SK-N-SH treated with all-trans-retinoic acid at 6 μM for 48 hours (cell line): ENCODE data around the gene TRMT11.
"Not testable (repeated sequence)": the region's sequence is repeated elsewhere in the genome, so short reads cannot be mapped to it uniquely, and the experiment has no call there.

Experiments used
- ATAC-seq: fragments of 200-7000 bp; cut with Tn5 transposase; 3 replicates; pipeline ENCODE4 v1.9.1; 2020; ENCODE audit warnings: mild to moderate bottlenecking, moderate library complexity
- ARNTL ChIP-seq: fragments of 450-650 bp; formaldehyde crosslinking; IDR thresholded peaks from 2 replicates; pipeline ENCODE4 v1.5.0; 2020; ENCODE audit warnings: low read depth, mild to moderate bottlenecking, moderate library complexity, borderline replicate concordance
- BACH2 ChIP-seq: fragments of 250-450 bp; sonication (Bioruptor Pico); IDR thresholded peaks from 2 replicates; pipeline ENCODE4 v1.9.0; 2021; ENCODE audit warnings: mild to moderate bottlenecking, borderline replicate concordance
- CREB5 ChIP-seq: fragments of 250-450 bp; sonication (Bioruptor Pico); IDR thresholded peaks from 2 replicates; pipeline ENCODE4 v1.5.1; 2020; ENCODE audit warnings: low read depth, mild to moderate bottlenecking, moderate library complexity
- CSDC2 ChIP-seq: fragments of 250-450 bp; sonication (Bioruptor Pico); IDR thresholded peaks from 2 replicates; pipeline ENCODE4 v1.5.0; 2020; ENCODE audit warnings: mild to moderate bottlenecking, moderate library complexity
- CSRNP3 ChIP-seq: fragments of 250-450 bp; sonication (Bioruptor Pico); IDR thresholded peaks from 2 replicates; pipeline ENCODE4 v1.5.1; 2021; ENCODE audit warnings: mild to moderate bottlenecking, moderate library complexity
- ESRRG ChIP-seq: fragments of 250-450 bp; sonication (Bioruptor Pico); IDR thresholded peaks from 2 replicates; pipeline ENCODE4 v1.6.1; 2021; ENCODE audit warnings: mild to moderate bottlenecking
- ISL1 ChIP-seq: fragments of 250-450 bp; sonication (Bioruptor Pico); IDR thresholded peaks from 2 replicates; pipeline ENCODE4 v2.1.2; 2022; ENCODE audit warnings: mild to moderate bottlenecking, moderate library complexity
- OSR1 ChIP-seq: fragments of 250-450 bp; sonication (Bioruptor Pico); IDR thresholded peaks from 2 replicates; pipeline ENCODE4 v1.8.0; 2022; ENCODE audit warnings: moderate library complexity, mild to moderate bottlenecking, inconsistent platforms
- PATZ1 ChIP-seq: fragments of 250-450 bp; sonication (Bioruptor Pico); IDR thresholded peaks from 2 replicates; pipeline ENCODE4 v1.8.0; 2020; ENCODE audit warnings: mild to moderate bottlenecking, moderate library complexity, borderline replicate concordance
- POU6F1 ChIP-seq: fragments of 250-450 bp; sonication (Bioruptor Pico); IDR thresholded peaks from 2 replicates; pipeline ENCODE4 v1.8.0; 2021; ENCODE audit warnings: low read depth, mild to moderate bottlenecking, moderate library complexity, borderline replicate concordance
- PPARA ChIP-seq: fragments of 250-450 bp; sonication (Bioruptor Pico); IDR thresholded peaks from 2 replicates; pipeline ENCODE4 v1.5.0; 2020; ENCODE audit warnings: mild to moderate bottlenecking, borderline replicate concordance
- SNAI2 ChIP-seq: fragments of 250-450 bp; sonication (Bioruptor Pico); IDR thresholded peaks from 2 replicates; pipeline ENCODE4 v1.5.0; 2020; ENCODE audit warnings: mild to moderate bottlenecking, moderate library complexity
- TOX ChIP-seq: fragments of 250-450 bp; sonication (Bioruptor Pico); IDR thresholded peaks from 2 replicates; pipeline ENCODE4 v1.8.0; 2021; ENCODE audit warnings: mild to moderate bottlenecking, moderate library complexity, borderline replicate concordance
- TSHZ2 ChIP-seq: fragments of 250-450 bp; sonication (Bioruptor Pico); IDR thresholded peaks from 2 replicates; pipeline ENCODE4 v1.5.0; 2020; ENCODE audit warnings: mild to moderate bottlenecking, moderate library complexity
- ZC3H10 ChIP-seq: fragments of 250-450 bp; sonication (Bioruptor Pico); IDR thresholded peaks from 2 replicates; pipeline ENCODE4 v1.5.1; 2021; ENCODE audit warnings: mild to moderate bottlenecking, moderate library complexity
- ZFP3 ChIP-seq: fragments of 250-450 bp; sonication (Bioruptor Pico); IDR thresholded peaks from 2 replicates; pipeline ENCODE4 v1.5.0; 2020; ENCODE audit warnings: mild to moderate bottlenecking, moderate library complexity
- ZFP30 ChIP-seq: fragments of 450-650 bp; formaldehyde crosslinking; IDR thresholded peaks from 2 replicates; pipeline ENCODE4 v1.5.0; 2022; ENCODE audit warnings: mild to moderate bottlenecking, moderate library complexity
- ZNF70 ChIP-seq: fragments of 450-650 bp; formaldehyde crosslinking; IDR thresholded peaks from 2 replicates; pipeline ENCODE4 v1.5.0; 2020; ENCODE audit warnings: mild to moderate bottlenecking, moderate library complexity
- ZNF8 ChIP-seq: fragments of 450-650 bp; formaldehyde crosslinking; IDR thresholded peaks from 2 replicates; pipeline ENCODE4 v1.5.0; 2020; ENCODE audit warnings: mild to moderate bottlenecking, moderate library complexity

Gene TRMT11

GRCh38 chr6:125949069-125949468 is 37.3 kb upstream of the TRMT11 start:
- ATAC-seq, result no peak
- no peak for TF ChIP-seq ZNF8 (CRISPR knock-in tag)
- no peak for TF ChIP-seq CREB5 (CRISPR knock-in tag)
- no peak for TF ChIP-seq ISL1
- no peak for TF ChIP-seq ARNTL
- no peak for TF ChIP-seq ZFP3 (CRISPR knock-in tag)
- no peak for TF ChIP-seq ZNF70 (CRISPR knock-in tag)

- no peak for TF ChIP-seq POU6F1
- no peak for TF ChIP-seq TSHZ2 (CRISPR knock-in tag)
- no peak for TF ChIP-seq CSRNP3
- no peak for TF ChIP-seq ZNF70 (CRISPR knock-in tag)
- TF ChIP-seq ESRRG (CRISPR knock-in tag), result no peak
- TF ChIP-seq PPARA, result no peak
- no peak for TF ChIP-seq ZNF8 (CRISPR knock-in tag)
- TF ChIP-seq CREB5 (CRISPR knock-in tag), result no peak
- no peak for TF ChIP-seq SNAI2 (CRISPR knock-in tag)
- no peak for TF ChIP-seq TOX (CRISPR knock-in tag)
- no peak for ATAC-seq
These were observed 36.0 kb upstream of the TRMT11 start for GRCh38 chr6:125950293-125950692.

- ATAC-seq, result not testable (repeated sequence)
These were observed 35.6 kb upstream of the TRMT11 start for GRCh38 chr6:125950716-125951115.

GRCh38 chr6:125951323-125951722 is 35.0 kb upstream of the TRMT11 start:
- no peak for TF ChIP-seq ZFP30
- no peak for TF ChIP-seq ESRRG (CRISPR knock-in tag)
- no peak for TF ChIP-seq OSR1 (CRISPR knock-in tag)
- no peak for TF ChIP-seq PATZ1 (CRISPR knock-in tag)
- no peak for TF ChIP-seq ZFP3 (CRISPR knock-in tag)
- TF ChIP-seq CREB5 (CRISPR knock-in tag), result no peak
- no peak for TF ChIP-seq TSHZ2 (CRISPR knock-in tag)
- TF ChIP-seq CSDC2 (CRISPR knock-in tag), result no peak
- TF ChIP-seq BACH2, result no peak
- no peak for TF ChIP-seq PPARA
- TF ChIP-seq CSRNP3, result no peak
- TF ChIP-seq ZC3H10 (CRISPR knock-in tag), result no peak
- no peak for TF ChIP-seq TOX (CRISPR knock-in tag)
- no peak for TF ChIP-seq ZNF70 (CRISPR knock-in tag)
- TF ChIP-seq SNAI2 (CRISPR knock-in tag), result no peak
- TF ChIP-seq ISL1, result no peak
- ATAC-seq, result no peak
